HepG2 (cell line): ENCODE data around the gene MFAP1. TPM values are rescaled to one million over a fixed set of nuclear protein-coding genes. Genes with fewer than 3 reads are reported as not detected.

Experiments used
- CHD2 ChIP-seq: IDR thresholded peaks from 2 replicates; pipeline ENCODE4 v1.6.1; 2011; ENCODE audit warnings: low read depth, low read length, improper control_type of control experiment
- DDIT3 ChIP-seq: sonication (generic); formaldehyde crosslinking; IDR thresholded peaks from 2 replicates; pipeline ENCODE4 v1.4.0; 2020; ENCODE audit warnings: mild to moderate bottlenecking, missing genetic modification reagents
- DZIP1 ChIP-seq: sonication (generic); formaldehyde crosslinking; IDR thresholded peaks from 2 replicates; pipeline ENCODE4 v1.5.0; 2020; ENCODE audit warnings: mild to moderate bottlenecking, missing genetic modification reagents
- FOXO4 ChIP-seq: sonication (generic); formaldehyde crosslinking; conservative IDR thresholded peaks from 2 replicates; pipeline ENCODE4 v1.8.1; 2023; ENCODE audit warnings: missing genetic modification reagents
- KAT7 ChIP-seq: IDR thresholded peaks from 2 replicates; pipeline ENCODE4 v1.6.1; 2018; ENCODE audit warnings: borderline replicate concordance, missing compliant biosample characterization
- NKX3-1 ChIP-seq: sonication (generic); formaldehyde crosslinking; IDR thresholded peaks from 2 replicates; pipeline ENCODE4 v1.5.0; 2020; ENCODE audit warnings: missing genetic modification reagents
- SIX1 ChIP-seq: sonication (generic); formaldehyde crosslinking; IDR thresholded peaks from 2 replicates; pipeline ENCODE4 v1.4.0; 2020; ENCODE audit warnings: missing genetic modification reagents, borderline replicate concordance
- ZBED4 ChIP-seq: sonication (generic); formaldehyde crosslinking; IDR thresholded peaks from 2 replicates; pipeline ENCODE4 v1.4.0; 2020; ENCODE audit warnings: missing genetic modification reagents, borderline replicate concordance
- ZBTB4 ChIP-seq: sonication (generic); formaldehyde crosslinking; IDR thresholded peaks from 2 replicates; pipeline ENCODE4 v1.4.0; 2020; ENCODE audit warnings: missing genetic modification reagents, mild to moderate bottlenecking, borderline replicate concordance
- ZBTB42 ChIP-seq: sonication (generic); formaldehyde crosslinking; IDR thresholded peaks from 2 replicates; pipeline ENCODE4 v1.5.0; 2020; ENCODE audit warnings: mild to moderate bottlenecking, missing genetic modification reagents
- ZNF329 ChIP-seq: sonication (generic); formaldehyde crosslinking; IDR thresholded peaks from 2 replicates; pipeline ENCODE4 v1.9.0; 2021; ENCODE audit warnings: low read depth, mild to moderate bottlenecking, missing genetic modification reagents
- ZNF44 ChIP-seq: sonication (generic); formaldehyde crosslinking; IDR thresholded peaks from 2 replicates; pipeline ENCODE4 v1.5.1; 2020; ENCODE audit warnings: mild to moderate bottlenecking, missing genetic modification reagents
- ZNF607 ChIP-seq: sonication (generic); formaldehyde crosslinking; IDR thresholded peaks from 2 replicates; pipeline ENCODE4 v1.5.1; 2020; ENCODE audit warnings: missing genetic modification reagents, mild to moderate bottlenecking, borderline replicate concordance
- ZNF644 ChIP-seq: IDR thresholded peaks from 2 replicates; pipeline ENCODE4 v1.6.1; 2016; ENCODE audit warnings: low read depth
- ZNF746 ChIP-seq: sonication (generic); formaldehyde crosslinking; IDR thresholded peaks from 2 replicates; pipeline ENCODE4 v1.8.0; 2022; ENCODE audit warnings: mild to moderate bottlenecking, missing genetic modification reagents
- ZNF776 ChIP-seq: sonication (generic); formaldehyde crosslinking; IDR thresholded peaks from 2 replicates; pipeline ENCODE4 v1.4.0; 2020; ENCODE audit warnings: mild to moderate bottlenecking, missing genetic modification reagents
- polyA plus RNA-seq, 8 experiments: library from polyadenylated mRNA; depleted of rRNA in 3 of 8; stranded (reverse) in 7 of 8; unstranded in 1 of 8; fragments of >200 nt; fragmentation: Illumina TruSeq in 4 of 8; extraction: Trizol in 4 of 8; gene quantifications; 2 replicates each; pipeline versions ENCODE4 v1.2.1 to v1.2.3, GENCODE V29; 2011 to 2016; ENCODE audit warnings: low read depth in 4 of 8, missing spikeins in 1 of 8, mixed read lengths in 1 of 8; ENCODE audit not compliant: insufficient read depth in 1 of 8
- total RNA-seq, 5 experiments: library from RNA; depleted of rRNA; stranded (reverse); fragments of >200 nt; fragmentation: Illumina TruSeq; extraction: Trizol; gene quantifications; 2 replicates each; pipeline ENCODE4 v1.2.3, GENCODE V29; 2016; ENCODE audit warnings: low read depth in 1 of 5

The MFAP1 gene
- total and polyA plus RNA-seq, 2 of the 13 experiments (the other 11 are each of a cell fraction or from before 2014, with no cell fraction given) = 11.8 to 39.5 TPM

- peak; percentile 61; the same call in 1 of the 2 replicates for TF ChIP-seq ZBTB4 (CRISPR knock-in tag)
- peak; percentile 64; the same call in 1 of the 2 replicates for TF ChIP-seq ZNF329
- TF ChIP-seq DDIT3 (CRISPR knock-in tag) = no peak
- 0 out of 2 replicates have a peak, but pooled peaks have one; percentile 68 for TF ChIP-seq KAT7 (CRISPR knock-in tag)
- TF ChIP-seq ZNF746 (CRISPR knock-in tag) = 0 out of 2 replicates have a peak, but pooled peaks have one; percentile 16
- TF ChIP-seq ZBTB42 = no peak
- TF ChIP-seq NKX3-1 (CRISPR knock-in tag) = no peak
- TF ChIP-seq ZNF644 (CRISPR knock-in tag) = 0 out of 2 replicates have a peak, but pooled peaks have one; percentile 20
- 0 out of 2 replicates have a peak, but pooled peaks have one; percentile 13 for TF ChIP-seq ZNF44
- TF ChIP-seq FOXO4 = 0 out of 2 replicates have a peak, but pooled peaks have one; percentile 53
- TF ChIP-seq ZNF607 (CRISPR knock-in tag) = peak; percentile 67; the same call in 1 of the 2 replicates
- 0 out of 2 replicates have a peak, but pooled peaks have one; percentile 12 for TF ChIP-seq CHD2
- TF ChIP-seq ZNF776 = peak; percentile 64; the same call in 1 of the 2 replicates
- TF ChIP-seq ZBED4 (CRISPR knock-in tag) = no peak
- peak; percentile 45; the same call in 1 of the 2 replicates for TF ChIP-seq SIX1 (CRISPR knock-in tag)
- TF ChIP-seq DZIP1 (CRISPR knock-in tag) = peak; percentile 80; the same call in 1 of the 2 replicates
Observed at GRCh38 chr15:43800286-43801141, 24.0 kb downstream of the MFAP1 start, which contains the start of gene HYPK (continued).
